ENCODE results near the gene SNTG2.
"Not testable (repeated sequence)": the region's sequence is repeated elsewhere in the genome, so short reads cannot be mapped to it uniquely, and the experiment has no call there.

The SNTG2 gene

GRCh38 chr2:1104364-1104763, 153.7 kb downstream of the SNTG2 start:
- no peak for DNase-seq

GRCh38 chr2:1106344-1106743, 155.7 kb downstream of the SNTG2 start:
- not testable (repeated sequence) for DNase-seq

- no peak for DNase-seq
Observed at GRCh38 chr2:1115843-1116539, 165.3 kb downstream of the SNTG2 start.

GRCh38 chr2:1117569-1117968, 166.9 kb downstream of the SNTG2 start:
- DNase-seq: no peak

GRCh38 chr2:1125217-1125616, 174.6 kb downstream of the SNTG2 start:
- DNase-seq: no peak

GRCh38 chr2:1125633-1126370, 175.2 kb downstream of the SNTG2 start:
- no peak for DNase-seq

GRCh38 chr2:1129982-1130381, 179.3 kb downstream of the SNTG2 start:
- DNase-seq: no peak

GRCh38 chr2:1130922-1131321, 180.3 kb downstream of the SNTG2 start:
- DNase-seq: no peak

GRCh38 chr2:1132328-1132969, 181.8 kb downstream of the SNTG2 start:
- no peak for DNase-seq

GRCh38 chr2:1133896-1134295, 183.2 kb downstream of the SNTG2 start:
- DNase-seq: not testable (repeated sequence)

- no peak for DNase-seq
Observed at GRCh38 chr2:1134629-1135028, 184.0 kb downstream of the SNTG2 start.

GRCh38 chr2:1136067-1136466, 185.4 kb downstream of the SNTG2 start:
- DNase-seq: no peak

- DNase-seq: no peak
Observed at GRCh38 chr2:1136846-1137245, 186.2 kb downstream of the SNTG2 start.

- DNase-seq: no peak
Observed at GRCh38 chr2:1137264-1137663, 186.6 kb downstream of the SNTG2 start.

- peak; percentile 33 for DNase-seq
Observed at GRCh38 chr2:1137913-1138391, 187.3 kb downstream of the SNTG2 start.

- DNase-seq: peak; percentile 63
Observed at GRCh38 chr2:1140389-1141003, 189.8 kb downstream of the SNTG2 start.

- DNase-seq: no peak
Observed at GRCh38 chr2:1141079-1141478, 190.4 kb downstream of the SNTG2 start.

- DNase-seq: no peak
Observed at GRCh38 chr2:1143129-1143528, 192.5 kb downstream of the SNTG2 start.

- DNase-seq: no peak
Observed at GRCh38 chr2:1147873-1148612, 197.4 kb downstream of the SNTG2 start.

GRCh38 chr2:1150724-1151511, 200.3 kb downstream of the SNTG2 start:
- DNase-seq: no peak

GRCh38 chr2:1152375-1152774, 201.7 kb downstream of the SNTG2 start:
- no peak for DNase-seq

GRCh38 chr2:1153920-1154319, 203.3 kb downstream of the SNTG2 start:
- no peak for DNase-seq

Data from retina (tissue), 1 donor.